GM12875 (cell line): ENCODE data around the gene SIPA1.
A peak's percentile ranks its signal among the peaks of the same experiment; 100 is the strongest.

Experiments used
- H3K4me3 ChIP-seq: one replicate; pipeline ENCODE4 v1.5.1; 2011; ENCODE audit warnings: low read depth, low read length, control low read depth
- TF ChIP-seq, protein P1 (sequence below): IDR thresholded peaks from 2 replicates; pipeline ENCODE4 v1.5.1; 2011; ENCODE audit warnings: low read depth, mild to moderate bottlenecking, control low read depth, inconsistent platforms, low read length, moderate library complexity, borderline replicate concordance; ENCODE audit not compliant: insufficient read depth

SIPA1 gene

DNA sequence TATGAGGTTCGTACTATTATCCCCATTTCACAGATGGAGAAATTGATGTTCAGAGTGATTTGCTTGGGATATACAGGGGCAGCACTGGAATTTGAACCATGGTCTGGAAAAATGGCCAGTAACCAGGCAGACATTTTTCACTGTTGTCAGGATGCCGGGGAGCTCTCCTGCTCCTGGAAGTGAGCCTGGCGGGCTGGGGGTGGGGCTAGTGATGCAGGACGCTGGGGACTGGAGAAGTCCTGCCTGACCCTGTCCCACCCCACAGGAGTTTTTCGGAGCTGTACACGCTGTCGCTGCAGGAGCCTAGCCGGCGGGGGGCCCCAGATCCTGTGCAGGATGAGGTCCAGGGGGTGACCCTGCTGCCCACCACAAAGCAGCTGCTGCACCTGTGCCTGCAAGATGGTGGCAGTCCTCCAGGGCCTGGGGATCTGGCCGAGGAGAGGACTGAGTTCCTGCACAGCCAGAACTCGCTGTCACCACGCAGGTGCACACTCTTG is 11.1 kb downstream of the SIPA1 start:
- TF ChIP-seq, protein P1, sequence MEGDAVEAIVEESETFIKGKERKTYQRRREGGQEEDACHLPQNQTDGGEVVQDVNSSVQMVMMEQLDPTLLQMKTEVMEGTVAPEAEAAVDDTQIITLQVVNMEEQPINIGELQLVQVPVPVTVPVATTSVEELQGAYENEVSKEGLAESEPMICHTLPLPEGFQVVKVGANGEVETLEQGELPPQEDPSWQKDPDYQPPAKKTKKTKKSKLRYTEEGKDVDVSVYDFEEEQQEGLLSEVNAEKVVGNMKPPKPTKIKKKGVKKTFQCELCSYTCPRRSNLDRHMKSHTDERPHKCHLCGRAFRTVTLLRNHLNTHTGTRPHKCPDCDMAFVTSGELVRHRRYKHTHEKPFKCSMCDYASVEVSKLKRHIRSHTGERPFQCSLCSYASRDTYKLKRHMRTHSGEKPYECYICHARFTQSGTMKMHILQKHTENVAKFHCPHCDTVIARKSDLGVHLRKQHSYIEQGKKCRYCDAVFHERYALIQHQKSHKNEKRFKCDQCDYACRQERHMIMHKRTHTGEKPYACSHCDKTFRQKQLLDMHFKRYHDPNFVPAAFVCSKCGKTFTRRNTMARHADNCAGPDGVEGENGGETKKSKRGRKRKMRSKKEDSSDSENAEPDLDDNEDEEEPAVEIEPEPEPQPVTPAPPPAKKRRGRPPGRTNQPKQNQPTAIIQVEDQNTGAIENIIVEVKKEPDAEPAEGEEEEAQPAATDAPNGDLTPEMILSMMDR = no peak
- no peak overlapping the region for H3K4me3 ChIP-seq

DNA sequence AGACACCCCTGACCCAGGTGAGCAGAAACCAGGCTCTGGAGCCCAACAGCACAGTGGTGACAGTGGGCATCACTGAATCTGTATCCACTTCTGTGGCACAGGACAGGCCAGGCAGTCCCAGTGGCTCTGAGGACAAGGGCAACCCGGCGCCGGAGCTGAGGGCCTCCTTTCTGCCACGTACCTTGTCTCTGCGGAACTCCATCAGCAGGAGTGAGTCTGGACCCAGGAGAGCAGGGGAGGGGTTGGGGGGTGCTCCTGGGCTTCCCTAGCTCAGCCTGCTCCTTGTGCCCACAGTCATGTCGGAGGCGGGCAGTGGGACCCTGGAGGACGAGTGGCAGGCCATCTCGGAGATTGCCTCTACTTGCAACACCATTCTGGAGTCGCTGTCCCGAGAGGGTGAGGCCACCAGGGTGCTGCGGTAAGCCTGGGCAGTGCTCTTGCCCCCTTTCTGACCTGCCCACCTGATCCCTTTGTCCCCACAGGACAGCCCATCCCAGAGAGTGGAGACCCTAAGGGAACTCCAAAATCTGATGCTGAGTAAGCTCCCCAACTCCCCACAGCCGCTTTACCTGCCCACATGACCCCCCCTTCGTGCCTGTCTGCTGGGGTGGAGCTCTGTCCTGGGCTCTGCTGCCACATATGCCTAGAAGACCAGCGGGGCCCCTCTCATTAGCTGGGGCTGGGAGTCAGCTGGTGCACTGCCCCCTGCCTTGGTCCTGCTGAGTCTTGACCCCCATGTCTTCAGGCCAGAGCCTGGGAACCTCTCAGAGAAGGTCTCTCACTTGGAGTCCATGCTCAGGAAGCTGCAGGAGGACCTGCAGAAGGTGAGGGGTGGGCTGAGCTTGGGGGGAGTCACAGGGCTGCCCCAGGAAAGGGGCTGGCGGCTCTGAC is 12.0 kb downstream of the SIPA1 start:
- no peak overlapping the region for H3K4me3 ChIP-seq
- TF ChIP-seq, protein P1 = no peak

DNA sequence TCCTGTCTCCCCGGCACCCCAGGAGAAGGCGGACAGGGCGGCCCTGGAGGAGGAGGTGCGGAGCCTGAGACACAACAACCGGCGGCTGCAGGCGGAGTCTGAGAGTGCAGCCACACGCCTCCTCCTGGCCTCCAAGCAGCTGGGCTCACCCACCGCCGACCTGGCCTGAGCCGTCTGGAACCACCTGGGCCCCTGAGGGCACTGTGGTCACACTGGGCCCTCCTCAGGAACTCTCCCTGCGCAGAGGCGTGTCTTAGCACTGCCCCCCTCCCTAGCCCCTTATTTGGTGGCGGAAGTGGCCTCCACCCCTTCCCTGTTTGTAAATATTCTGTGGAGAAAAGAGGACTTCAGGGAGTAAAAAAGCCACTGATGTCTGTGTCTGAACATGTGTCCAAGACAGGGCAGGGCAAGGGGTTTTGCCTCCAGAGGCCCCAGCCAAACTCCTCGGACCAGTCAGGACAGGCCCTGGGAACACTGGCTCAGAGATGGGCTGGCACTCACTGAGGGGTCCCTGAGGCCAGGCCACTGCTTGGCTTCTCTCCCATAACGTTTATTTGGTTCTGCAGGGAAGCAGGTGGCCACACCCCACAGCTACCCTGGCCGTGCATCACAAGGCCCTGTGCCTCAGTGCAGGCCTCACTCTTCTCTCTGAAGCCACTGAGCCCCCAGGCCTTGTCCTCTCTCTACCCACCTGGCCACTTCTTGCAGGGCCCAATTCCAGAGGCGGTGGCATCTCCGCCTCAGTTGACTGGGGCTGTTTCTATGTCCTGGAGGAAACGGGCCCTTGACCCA is 12.8 kb downstream of the SIPA1 start:
- TF ChIP-seq, protein P1 = no peak
- H3K4me3 ChIP-seq = no peak overlapping the region

DNA sequence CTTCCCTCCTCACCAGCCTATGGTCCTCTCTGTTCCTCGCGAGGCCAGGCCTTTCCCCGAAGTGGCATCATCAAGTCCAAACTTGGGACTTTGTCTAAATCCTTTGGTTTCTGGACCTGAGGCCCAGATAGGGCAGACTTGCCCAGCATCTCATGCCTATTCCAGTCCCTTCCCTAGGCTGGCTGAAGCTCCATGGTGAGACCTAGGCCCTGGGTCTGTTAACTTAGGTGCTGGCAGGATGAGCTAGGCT is 13.4 kb downstream of the SIPA1 start:
- H3K4me3 ChIP-seq = no peak overlapping the region
- TF ChIP-seq, protein P1 = no peak

DNA sequence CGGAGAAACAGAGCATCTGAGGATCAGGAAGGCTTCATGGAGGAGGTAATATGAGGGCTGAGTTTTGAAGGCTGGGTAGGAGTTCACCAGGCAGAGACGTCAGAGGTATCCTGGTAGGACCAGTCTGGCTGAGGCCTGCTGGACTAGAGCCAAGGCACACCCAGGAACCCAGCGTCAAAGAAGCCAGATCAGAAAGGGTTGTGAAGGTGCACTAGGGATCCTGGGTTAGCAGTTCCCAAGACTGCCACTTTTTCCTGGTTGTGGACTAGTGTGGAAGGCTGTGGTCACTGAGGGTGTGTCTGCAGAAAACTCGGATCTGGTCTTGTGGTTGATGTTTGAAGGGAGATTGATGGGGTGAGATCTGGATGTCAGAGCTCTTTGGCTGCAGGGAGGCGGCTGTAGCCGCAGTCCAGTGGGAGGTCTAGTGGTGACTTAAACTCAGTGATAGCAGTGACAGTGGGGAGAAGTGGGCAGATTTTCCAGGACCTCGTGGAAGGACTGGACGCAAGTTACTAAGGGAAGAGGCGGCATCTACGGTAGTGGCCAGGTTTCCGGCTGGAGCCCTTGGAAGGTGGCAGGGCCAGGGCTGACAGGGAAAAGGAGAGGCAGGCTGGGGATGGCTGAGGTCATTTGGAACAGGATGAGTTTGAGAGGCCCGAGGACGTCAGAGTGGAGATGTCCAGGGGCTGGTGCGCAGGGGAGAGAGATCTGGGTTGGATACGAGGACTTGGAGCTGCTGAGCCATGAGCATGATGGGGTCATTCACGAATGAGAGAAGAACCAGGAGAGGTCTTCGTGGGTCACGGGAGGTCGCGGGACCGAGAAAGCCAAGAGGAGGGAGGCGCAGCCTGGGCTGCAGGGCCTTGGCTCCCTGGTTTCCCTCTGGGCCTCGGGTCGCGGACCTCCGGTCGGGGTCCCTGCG is 13.9 kb downstream of the SIPA1 start:
- H3K4me3 ChIP-seq = peak overlapping the region; percentile 38
- TF ChIP-seq, protein P1 = no peak

DNA sequence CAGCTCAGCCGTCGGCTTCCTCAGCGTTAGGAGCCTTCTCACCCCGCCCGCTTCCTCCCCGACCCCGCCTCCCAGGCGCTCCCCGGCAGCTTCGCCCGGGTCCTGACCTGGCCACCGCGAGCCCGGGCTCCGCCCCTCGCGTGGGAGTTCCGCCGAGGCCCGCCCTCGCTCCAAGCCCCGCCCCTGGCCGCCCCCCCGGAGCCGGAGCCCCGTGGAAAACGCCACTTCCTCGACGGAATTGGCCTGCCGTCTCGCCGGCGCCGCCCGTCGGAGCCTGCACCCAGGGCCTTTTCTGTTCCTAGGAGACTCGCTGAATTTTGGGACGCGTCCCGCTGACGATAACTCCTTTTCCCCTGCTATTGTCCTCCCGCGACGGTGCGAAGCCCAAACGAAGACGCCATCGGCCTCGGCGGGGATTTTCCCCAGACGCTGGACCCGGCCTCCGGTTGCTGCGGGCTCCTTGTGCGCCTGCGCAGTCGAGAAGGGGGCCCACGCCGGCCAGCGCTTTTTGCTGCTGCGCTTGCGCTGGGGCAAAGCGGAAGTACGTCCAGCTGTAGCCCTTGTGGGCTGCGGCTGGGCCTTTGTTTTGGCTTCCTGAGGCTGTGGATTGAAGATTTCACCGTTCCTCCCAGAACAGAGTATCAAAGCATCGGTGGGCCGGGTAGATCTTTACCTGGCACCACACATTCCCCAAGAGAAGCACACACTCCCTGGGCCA is 14.8 kb downstream of the SIPA1 start:
- peak overlapping the region; percentile 62 for H3K4me3 ChIP-seq
- TF ChIP-seq, protein P1 = no peak
